Measurements from ENCODE around the gene KLF9. TPM values are rescaled to one million over a fixed set of nuclear protein-coding genes. Genes with fewer than 3 reads are reported as not detected.

The KLF9 gene
- total RNA-seq, 1 experiment from 2014 or later: 1.0 TPM

- no peak for TF ChIP-seq ATF2 (CRISPR knock-in tag; IDR thresholded peaks at IDR 0.05; ENCODE audit: borderline replicate concordance, low read depth)
- TF ChIP-seq GTF2I (CRISPR knock-in tag; conservative IDR thresholded peaks at IDR 0.05): no peak
- no peak for TF ChIP-seq EMX1 (CRISPR knock-in tag; IDR thresholded peaks at IDR 0.05)
Measured at GRCh38 chr9:70435948-70436347, 21.5 kb upstream of the KLF9 start (continued).

- H3K27ac Mint-ChIP-seq: no peak overlapping the region
- ChIA-PET CTCF (interaction anchor here (0.5 kb wide), 1 partner anchor 17 kb away, joined by 3 read pairs; no protein-coding TSS in a partner anchor), POLR2A (no interaction called here)
- TF ChIP-seq JUN (CRISPR knock-in tag; IDR thresholded peaks at IDR 0.05) (no peak), ZNF423 (CRISPR knock-in tag; IDR thresholded peaks at IDR 0.05) (no peak), MLX (CRISPR knock-in tag; IDR thresholded peaks at IDR 0.05) (no peak), PRRX2 (CRISPR knock-in tag; IDR thresholded peaks at IDR 0.05) (no peak), TEAD1 (CRISPR knock-in tag; IDR thresholded peaks at IDR 0.05) (no peak), MAX (CRISPR knock-in tag; IDR thresholded peaks at IDR 0.05) (no peak), ZNF219 (CRISPR knock-in tag; IDR thresholded peaks at IDR 0.05; ENCODE audit: borderline replicate concordance) (no peak), ATF6 (CRISPR knock-in tag; IDR thresholded peaks at IDR 0.05) (no peak), E2F1 (CRISPR knock-in tag; IDR thresholded peaks at IDR 0.05) (no peak), NFE2L1 (CRISPR knock-in tag; IDR thresholded peaks at IDR 0.05) (no peak), PRDM15 (CRISPR knock-in tag; IDR thresholded peaks at IDR 0.05) (no peak), HMGXB4 (CRISPR knock-in tag; IDR thresholded peaks at IDR 0.05) (no peak), FOXK1 (CRISPR knock-in tag; IDR thresholded peaks at IDR 0.05) (no peak), GRHL2 (CRISPR knock-in tag; IDR thresholded peaks at IDR 0.05; ENCODE audit: insufficient replicate concordance, severe bottlenecking) (no peak), NR3C1 (CRISPR knock-in tag; conservative IDR thresholded peaks at IDR 0.05; ENCODE audit: low read depth) (no peak), ATF1 (CRISPR knock-in tag; IDR thresholded peaks at IDR 0.05) (no peak), ZNF232 (CRISPR knock-in tag; IDR thresholded peaks at IDR 0.05) (no peak)
- ATAC-seq (no peak), DNase-seq (ENCODE audit: low spot score) (no peak)
- no peaks in the 10 kb centered on the region for H3K36me3 Mint-ChIP-seq
- H3K4me1 Mint-ChIP-seq: peaks cover 5% of the 10 kb centered on the region
- H3K27me3 Mint-ChIP-seq (ENCODE audit: low read depth): peaks cover 6% of the 10 kb centered on the region
- no peak overlapping the region for H3K4me3 Mint-ChIP-seq
- H3K9me3 Mint-ChIP-seq: peaks cover 8% of the 10 kb centered on the region
Measured at GRCh38 chr9:70429899-70430298, 15.4 kb upstream of the KLF9 start.

All from WTC11 (cell line).